Sigmoid colon (tissue), 4 donors: ENCODE measurements around the gene MROH2A.

Source experiments
- EP300 ChIP-seq, 4 donors: sonication (generic); formaldehyde crosslinking; IDR thresholded peaks; one replicate each; pipeline ENCODE4 v1.6.1; 2017; ENCODE audit warnings: antibody characterized with exemption in 4 of 4
- POLR2A ChIP-seq, 2 donors: fragments of 450-650 bp; IDR thresholded peaks; one replicate each; pipeline ENCODE4 v1.6.1; 2016; ENCODE audit warnings: antibody characterized with exemption in 2 of 2, mild to moderate bottlenecking in 2 of 2, moderate library complexity in 2 of 2
- POLR2AphosphoS5 ChIP-seq, 4 donors: sonication (generic); formaldehyde crosslinking; IDR thresholded peaks; one replicate each; pipeline ENCODE4 v1.6.1; 2017; ENCODE audit warnings: antibody characterized with exemption in 4 of 4
- TF ChIP-seq, protein P1 (sequence below), 4 experiments: fragments of 450-650 bp in 3 of 4; fragments of 200-600 bp in 1 of 4; IDR thresholded peaks; one replicate each; pipeline ENCODE4 v1.5.1; 2016 to 2019; ENCODE audit warnings: antibody characterized with exemption in 4 of 4, mild to moderate bottlenecking in 3 of 4, moderate library complexity in 2 of 4

DNA sequence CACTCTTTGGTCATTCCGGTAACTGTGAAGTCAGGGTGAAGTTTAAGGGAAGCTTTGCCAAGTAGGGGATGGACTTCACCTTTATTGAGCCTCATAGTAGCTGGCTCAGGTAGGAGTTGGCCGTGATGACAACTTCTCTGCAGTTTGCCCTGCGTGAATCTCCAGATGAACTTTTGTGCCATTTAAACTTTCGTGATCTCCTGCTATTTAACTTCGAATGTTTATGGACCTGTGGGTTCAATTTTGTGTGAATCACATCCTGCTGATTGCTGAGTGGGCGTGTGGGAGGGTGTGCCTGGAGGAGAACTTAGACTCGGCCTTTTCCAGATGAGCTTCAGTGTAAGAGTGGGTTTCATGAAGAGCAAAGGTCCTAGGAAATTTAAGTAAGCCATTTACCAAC lies 13.9 kb upstream of the MROH2A start:
- no peak for TF ChIP-seq POLR2A (IDR thresholded peaks at IDR 0.05)
- TF ChIP-seq, protein P1, sequence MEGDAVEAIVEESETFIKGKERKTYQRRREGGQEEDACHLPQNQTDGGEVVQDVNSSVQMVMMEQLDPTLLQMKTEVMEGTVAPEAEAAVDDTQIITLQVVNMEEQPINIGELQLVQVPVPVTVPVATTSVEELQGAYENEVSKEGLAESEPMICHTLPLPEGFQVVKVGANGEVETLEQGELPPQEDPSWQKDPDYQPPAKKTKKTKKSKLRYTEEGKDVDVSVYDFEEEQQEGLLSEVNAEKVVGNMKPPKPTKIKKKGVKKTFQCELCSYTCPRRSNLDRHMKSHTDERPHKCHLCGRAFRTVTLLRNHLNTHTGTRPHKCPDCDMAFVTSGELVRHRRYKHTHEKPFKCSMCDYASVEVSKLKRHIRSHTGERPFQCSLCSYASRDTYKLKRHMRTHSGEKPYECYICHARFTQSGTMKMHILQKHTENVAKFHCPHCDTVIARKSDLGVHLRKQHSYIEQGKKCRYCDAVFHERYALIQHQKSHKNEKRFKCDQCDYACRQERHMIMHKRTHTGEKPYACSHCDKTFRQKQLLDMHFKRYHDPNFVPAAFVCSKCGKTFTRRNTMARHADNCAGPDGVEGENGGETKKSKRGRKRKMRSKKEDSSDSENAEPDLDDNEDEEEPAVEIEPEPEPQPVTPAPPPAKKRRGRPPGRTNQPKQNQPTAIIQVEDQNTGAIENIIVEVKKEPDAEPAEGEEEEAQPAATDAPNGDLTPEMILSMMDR (IDR thresholded peaks at IDR 0.05), result no peak
- no peak for TF ChIP-seq EP300 (IDR thresholded peaks at IDR 0.05)
- TF ChIP-seq POLR2AphosphoS5 (IDR thresholded peaks at IDR 0.05), result no peak
